GM12878 (cell line): ENCODE results near the gene EFHD2.

Source experiments
- BRCA1 ChIP-seq: IDR thresholded peaks from 2 replicates; pipeline ENCODE4 v1.6.1; 2011; ENCODE audit warnings: low read depth, low read length, improper control_type of control experiment
- CREB1 ChIP-seq: IDR thresholded peaks from 2 replicates; pipeline ENCODE4 v1.6.1; 2012; ENCODE audit warnings: low read depth, mild to moderate bottlenecking, inconsistent platforms
- CTCF ChIP-seq, 3 experiments: IDR thresholded peaks in 2 of 3; conservative IDR thresholded peaks in 1 of 3; 2 replicates each; pipeline ENCODE4 v1.5.1; 2011; ENCODE audit warnings: low read depth in 3 of 3, low read length in 3 of 3, mild to moderate bottlenecking in 3 of 3, control low read depth in 2 of 3, moderate library complexity in 2 of 3, inconsistent platforms in 1 of 3, mixed read lengths in 1 of 3; ENCODE audit not compliant: control insufficient read depth in 2 of 3, insufficient read depth in 1 of 3; ENCODE audit errors: extremely low read depth in 1 of 3
- MYC ChIP-seq: IDR thresholded peaks from 2 replicates; pipeline ENCODE4 v1.6.1; 2011; ENCODE audit warnings: mild to moderate bottlenecking, low read length, moderate library complexity, inconsistent platforms; ENCODE audit not compliant: insufficient read depth, insufficient replicate concordance, insufficient read length, severe bottlenecking
- POLR2A ChIP-seq: IDR thresholded peaks from 2 replicates; pipeline ENCODE4 v1.6.1; 2011; ENCODE audit warnings: low read depth, mild to moderate bottlenecking, low read length
- TARDBP ChIP-seq: IDR thresholded peaks from 2 replicates; pipeline ENCODE4 v1.6.1; 2016; ENCODE audit warnings: borderline replicate concordance
- ZBED1 ChIP-seq: IDR thresholded peaks from 2 replicates; pipeline ENCODE4 v1.6.1; 2016; ENCODE audit warnings: borderline replicate concordance
- ZNF217 ChIP-seq: fragments of 450-650 bp; IDR thresholded peaks from 2 replicates; pipeline ENCODE4 v1.6.1; 2017; ENCODE audit warnings: antibody characterized with exemption, mild to moderate bottlenecking
- ZNF274 ChIP-seq: IDR thresholded peaks from one replicate; pipeline ENCODE4 v1.8.0; 2011; ENCODE audit not compliant: insufficient read length, insufficient read depth
- TF ChIP-seq, protein P1 (sequence below): IDR thresholded peaks from 2 replicates; pipeline ENCODE4 v1.6.1; 2011; ENCODE audit warnings: borderline replicate concordance, low read depth, mild to moderate bottlenecking, moderate library complexity, mixed read lengths, low read length; ENCODE audit not compliant: insufficient read depth; ENCODE audit errors: extremely low read length
- TF ChIP-seq, protein P2 (sequence below): IDR thresholded peaks from 2 replicates; pipeline ENCODE4 v1.6.1; 2011; ENCODE audit warnings: mild to moderate bottlenecking, low read depth, low read length, moderate library complexity; ENCODE audit not compliant: insufficient replicate concordance

DNA sequence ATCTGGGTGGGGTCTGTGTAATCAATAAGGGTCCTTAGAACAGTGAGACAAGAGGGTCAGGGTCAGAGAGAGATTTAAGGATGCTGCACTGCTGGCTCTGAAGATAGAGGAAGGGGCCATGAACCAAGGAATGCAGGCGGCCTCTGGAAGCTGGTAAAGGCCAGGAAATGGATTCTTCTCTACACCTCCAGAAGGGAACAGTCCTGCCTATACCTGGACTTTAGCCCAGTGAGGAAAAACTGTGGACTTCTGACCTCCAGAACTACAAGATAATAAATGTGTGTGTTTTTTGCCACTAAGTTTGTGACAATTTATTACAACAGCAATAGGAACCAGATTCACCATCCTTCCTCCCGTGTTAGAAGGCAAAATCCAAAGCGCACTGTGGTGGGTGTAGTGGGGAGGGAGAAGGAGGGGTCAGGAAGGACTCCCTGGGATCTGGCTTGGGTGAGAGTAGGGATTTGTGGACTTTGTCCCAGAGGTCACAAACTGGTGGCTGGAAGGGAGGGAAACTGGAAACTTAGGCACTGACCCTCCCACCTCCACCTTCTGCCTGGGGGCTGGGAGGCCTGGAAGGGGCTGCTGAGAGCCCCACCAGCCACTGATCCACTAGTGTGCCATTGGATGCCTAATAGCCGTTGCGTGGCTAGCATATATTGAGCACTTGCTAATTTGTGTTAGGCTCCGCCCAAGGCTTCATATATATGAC, 41.5 kb downstream of the EFHD2 start:
- TF ChIP-seq MYC (no peak), TARDBP (no peak), CTCF (IDR thresholded peaks at IDR 0.05 in 2 of 3, conservative IDR thresholded peaks at IDR 0.05 in 1 of 3; ENCODE audit: control insufficient read depth in 2 of 3, extremely low read depth in 1 of 3, insufficient read depth in 1 of 3, low read depth in 3 of 3, low read length in 3 of 3) (no peak), ZNF217 (no peak), BRCA1 (no peak), ZNF274 (no peak), ZBED1 (no peak), CREB1 (no peak), POLR2A (no peak)
- TF ChIP-seq, protein P1, sequence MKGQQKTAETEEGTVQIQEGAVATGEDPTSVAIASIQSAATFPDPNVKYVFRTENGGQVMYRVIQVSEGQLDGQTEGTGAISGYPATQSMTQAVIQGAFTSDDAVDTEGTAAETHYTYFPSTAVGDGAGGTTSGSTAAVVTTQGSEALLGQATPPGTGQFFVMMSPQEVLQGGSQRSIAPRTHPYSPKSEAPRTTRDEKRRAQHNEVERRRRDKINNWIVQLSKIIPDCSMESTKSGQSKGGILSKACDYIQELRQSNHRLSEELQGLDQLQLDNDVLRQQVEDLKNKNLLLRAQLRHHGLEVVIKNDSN, result no peak
- TF ChIP-seq, protein P2, sequence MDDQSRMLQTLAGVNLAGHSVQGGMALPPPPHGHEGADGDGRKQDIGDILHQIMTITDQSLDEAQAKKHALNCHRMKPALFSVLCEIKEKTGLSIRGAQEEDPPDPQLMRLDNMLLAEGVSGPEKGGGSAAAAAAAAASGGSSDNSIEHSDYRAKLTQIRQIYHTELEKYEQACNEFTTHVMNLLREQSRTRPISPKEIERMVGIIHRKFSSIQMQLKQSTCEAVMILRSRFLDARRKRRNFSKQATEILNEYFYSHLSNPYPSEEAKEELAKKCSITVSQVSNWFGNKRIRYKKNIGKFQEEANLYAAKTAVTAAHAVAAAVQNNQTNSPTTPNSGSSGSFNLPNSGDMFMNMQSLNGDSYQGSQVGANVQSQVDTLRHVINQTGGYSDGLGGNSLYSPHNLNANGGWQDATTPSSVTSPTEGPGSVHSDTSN, result no peak
